HG02943 (cell line): ENCODE results near the gene OR5M3.

Experiments used
- ATAC-seq: cut with Tn5 transposase; IDR thresholded peaks from one replicate; pipeline ENCODE4 v1.9.1; 2021; ENCODE audit warnings: mild to moderate bottlenecking, low read depth, moderate library complexity; ENCODE audit not compliant: unreplicated experiment

The OR5M3 gene

DNA sequence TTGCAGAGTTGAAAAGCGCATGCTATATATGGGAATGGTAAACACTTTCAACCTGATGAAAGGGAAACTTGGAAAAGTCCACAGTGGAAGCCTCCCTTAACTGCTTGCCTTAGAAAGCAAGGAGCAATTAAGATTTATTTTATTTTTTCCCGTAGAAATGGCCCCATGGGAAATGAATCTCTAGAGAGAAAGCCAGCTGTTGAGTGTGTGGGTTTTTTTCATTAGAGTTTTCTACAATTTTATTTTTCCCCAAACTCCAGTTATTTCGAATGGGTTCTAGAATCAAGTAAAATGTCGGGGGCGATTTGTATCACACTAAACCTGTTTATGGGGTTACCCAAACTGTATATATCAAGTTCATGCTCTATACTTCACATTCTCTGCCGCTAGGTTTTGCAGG is at the start of gene OR5M3:
Gene OR5M3 (minus strand): TSS at position 101 of the 400 bp plus-strand sequence. CDS start 2,855 bp downstream, outside the sequence.
- ATAC-seq, result no peak

DNA sequence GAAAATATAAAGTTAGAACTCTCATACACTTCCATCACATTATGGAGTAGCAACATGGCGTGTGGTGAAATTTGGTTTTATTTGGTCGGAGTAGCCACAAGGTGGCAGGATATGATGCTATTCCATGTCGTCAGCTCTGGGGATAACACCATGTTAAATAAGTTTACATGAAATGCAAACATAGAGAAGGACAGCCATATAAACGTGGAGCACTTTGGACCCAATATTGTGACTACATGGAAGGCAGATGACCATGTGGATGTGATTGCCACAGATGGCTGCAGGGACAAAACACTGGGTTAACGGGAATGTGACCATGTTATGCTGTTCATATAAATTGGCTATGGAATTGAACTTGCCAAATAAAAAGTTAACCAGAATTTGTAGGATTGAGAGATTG is 48.9 kb upstream of the OR5M3 start:
- ATAC-seq, result no peak

DNA sequence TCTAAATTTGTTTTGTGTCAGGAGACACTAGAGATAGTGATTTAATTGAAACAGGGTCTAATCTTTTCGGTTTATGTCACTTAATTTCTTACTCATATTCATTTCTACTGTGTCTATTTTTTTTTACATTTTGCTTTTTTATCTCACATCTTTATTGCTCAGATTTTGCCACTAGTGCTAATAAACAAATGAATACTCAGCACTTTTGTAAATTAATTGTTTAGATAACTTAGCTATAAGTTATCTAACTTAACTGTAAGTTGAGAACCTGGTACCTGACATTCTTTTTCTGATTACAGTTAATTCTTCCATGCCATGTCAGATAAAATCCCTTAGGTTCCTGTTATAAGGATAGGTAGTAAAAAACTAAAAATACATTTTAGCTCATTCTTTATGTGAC is 40.1 kb upstream of the OR5M3 start:
- no peak for ATAC-seq

DNA sequence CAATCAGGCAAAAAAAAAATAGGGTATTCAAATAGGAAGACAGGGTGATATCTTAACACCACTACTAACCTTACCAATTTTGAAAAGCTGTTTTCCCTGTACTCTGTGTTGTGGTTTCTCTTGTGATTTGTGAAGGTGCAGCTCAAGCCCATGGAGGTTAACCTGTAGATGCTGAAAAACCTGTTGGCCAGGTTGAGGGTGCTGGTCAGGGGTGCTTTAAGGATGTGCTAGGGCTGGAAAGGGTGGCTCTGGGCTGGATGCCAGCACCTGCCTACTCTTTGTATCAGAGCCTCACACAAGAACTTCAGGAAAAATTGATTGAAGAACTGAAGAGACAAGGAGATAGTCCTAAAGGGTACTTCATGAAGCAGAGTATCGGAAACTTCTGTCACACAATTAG is 36.3 kb upstream of the OR5M3 start:
- no peak for ATAC-seq

DNA sequence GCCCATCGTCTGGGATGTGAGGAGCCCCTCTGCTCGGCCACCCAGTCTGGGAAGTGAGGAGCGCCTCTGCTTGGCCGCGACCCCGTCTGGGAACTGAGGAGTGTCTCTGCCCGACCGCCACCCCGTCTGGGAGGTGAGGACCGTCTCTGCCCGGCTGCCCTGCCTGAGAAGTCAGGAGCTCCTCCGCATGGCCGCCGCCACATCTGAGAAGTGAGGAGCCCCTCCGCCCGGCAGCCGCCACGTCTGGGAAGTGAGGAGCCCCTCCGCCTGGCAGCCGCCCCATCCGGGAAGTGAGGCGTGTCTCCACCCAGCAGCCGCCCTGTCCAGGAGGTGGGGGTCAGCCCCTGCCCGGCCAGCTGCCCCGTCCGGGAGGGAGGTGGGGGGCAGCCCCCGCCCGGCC is 23.9 kb upstream of the OR5M3 start:
- no peak for ATAC-seq

DNA sequence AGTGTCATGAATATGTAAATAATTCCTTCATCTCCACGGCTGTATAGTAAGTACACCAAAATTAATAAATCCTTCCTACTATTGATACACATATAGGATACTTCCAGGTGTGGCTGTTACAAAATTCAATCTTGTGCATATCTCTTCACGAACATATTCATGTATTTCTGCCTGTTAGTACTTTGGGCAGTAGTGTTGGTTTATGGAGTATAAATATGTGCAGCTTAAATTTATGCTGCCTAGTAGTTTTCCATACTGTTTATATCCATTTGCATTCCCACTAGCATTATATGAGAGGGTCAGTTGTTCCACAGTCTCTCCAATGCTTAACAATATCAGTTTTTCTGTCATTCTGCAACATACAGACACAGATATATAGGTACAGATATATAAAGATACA is 22.0 kb upstream of the OR5M3 start:
- ATAC-seq, result no peak

DNA sequence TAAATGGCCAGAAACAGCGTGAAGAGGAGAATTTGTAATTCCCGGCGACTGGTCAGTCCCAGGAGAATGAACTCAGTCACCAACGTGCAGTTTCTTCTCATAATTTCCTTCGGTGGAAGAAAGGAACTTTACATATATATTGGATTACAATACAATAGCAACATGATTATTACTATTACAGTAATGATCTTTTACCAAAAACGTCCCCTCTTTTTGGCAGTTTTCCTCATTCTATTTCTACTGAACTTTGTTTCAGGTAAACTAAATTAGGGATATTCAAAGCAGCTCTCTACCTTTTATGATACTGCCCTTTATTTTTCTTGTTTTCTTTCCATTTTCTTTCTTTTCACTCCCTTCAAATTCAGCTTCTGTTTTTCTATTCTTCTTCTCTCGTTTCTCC is 18.1 kb upstream of the OR5M3 start, which contains the start of gene OR5M8:
Gene OR5M8 (minus strand): TSS at position 101 of the 400 bp plus-strand sequence. CDS start 0 bp downstream, at position 101.
- no peak for ATAC-seq

DNA sequence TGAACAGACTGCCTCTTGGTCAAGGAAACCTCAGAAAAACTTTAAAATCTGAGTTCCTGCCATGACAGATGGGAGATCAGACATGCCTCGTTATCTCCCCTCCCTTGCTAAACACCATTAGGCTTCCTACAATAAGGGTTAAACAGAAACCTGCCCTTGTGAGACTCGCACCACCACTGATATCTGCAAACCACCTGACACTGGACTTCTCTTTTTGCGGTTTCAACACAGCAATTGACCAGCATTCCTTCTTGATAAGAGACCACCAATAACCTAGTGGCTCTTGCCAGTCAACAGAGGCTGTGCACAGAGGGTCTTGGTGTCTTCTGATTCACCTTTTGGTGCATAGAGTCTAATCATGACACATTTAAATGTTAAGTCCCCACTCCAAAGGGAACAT is 13.6 kb upstream of the OR5M3 start:
- ATAC-seq, result no peak

DNA sequence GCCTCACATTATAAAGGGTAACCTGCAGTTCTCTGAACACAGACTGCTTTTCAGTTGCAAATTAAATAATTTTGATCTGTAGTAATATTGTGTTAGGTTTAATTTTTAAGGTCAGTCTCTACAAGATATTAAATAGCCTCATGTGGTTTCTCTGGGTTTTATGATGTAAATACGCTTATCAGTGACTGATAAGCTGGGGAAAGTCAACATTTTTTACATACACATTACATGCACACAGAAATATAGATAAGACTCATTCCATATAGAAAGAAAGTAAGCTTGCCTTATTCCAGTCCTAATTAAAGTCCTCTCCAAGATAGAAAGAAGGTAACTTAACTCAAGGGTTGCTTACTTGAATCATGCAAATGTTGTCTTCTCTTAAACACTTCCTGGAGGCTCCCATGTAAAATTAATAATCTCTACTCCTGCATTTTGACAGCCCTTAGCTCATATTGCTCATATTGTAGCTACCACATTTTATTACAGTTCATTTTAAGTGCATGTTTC is 1.6 kb upstream of the OR5M3 start:
- ATAC-seq, result no peak

DNA sequence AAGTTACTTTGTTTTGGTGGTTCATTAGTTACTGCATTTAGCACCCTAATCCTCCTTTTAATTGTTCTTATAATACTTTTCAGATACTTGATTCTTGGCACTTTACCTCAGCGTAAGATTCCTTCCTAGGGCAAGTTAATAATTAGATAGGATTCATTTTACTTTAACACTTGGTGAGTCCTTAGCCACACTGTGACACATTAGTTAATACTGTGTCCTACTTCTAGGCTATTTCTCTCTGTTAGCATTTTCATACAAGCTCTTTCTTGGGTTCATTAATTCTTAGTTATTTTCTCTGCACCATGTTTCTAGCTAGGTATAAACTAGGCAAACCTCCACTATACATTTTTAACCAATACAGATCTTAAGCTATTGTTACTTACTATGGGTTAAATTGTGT is 16.1 kb downstream of the OR5M3 start:
- ATAC-seq, result no peak

DNA sequence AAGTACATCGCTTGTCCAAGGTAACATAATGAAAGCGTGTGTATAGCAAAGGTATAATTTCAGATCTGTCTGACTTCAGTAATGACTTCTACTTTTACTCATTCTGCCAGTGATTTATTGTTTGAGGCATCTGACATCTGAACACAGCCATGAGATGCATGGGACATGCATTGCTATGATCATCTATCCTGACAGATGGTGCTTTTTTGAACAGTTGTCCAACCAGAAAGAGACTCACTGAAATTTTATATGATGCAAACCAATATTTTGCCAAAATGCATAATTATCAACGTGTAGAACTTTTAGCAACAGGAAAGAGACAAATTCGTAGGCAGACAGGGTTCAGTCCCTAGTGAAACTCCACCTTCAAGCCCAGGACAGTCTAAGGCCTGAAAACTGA is 19.6 kb downstream of the OR5M3 start:
- ATAC-seq, result no peak
